ENCODE results near the gene SRSF9. TPM values are rescaled to one million over a fixed set of nuclear protein-coding genes. Genes with fewer than 3 reads are reported as not detected.

The SRSF9 gene
- total RNA-seq, 1 donor from 2014 or later = 255 TPM

GRCh38 chr12:120437735-120438494 lies 31.6 kb downstream of the SRSF9 start, which contains the start of gene COX6A1:
Gene COX6A1, plus strand, starts transcription at chr12:120438113. Its CDS starts 14 bp downstream, at chr12:120438127.
- Mint-ChIP-seq H3K36me3 (ENCODE audit: low read depth, unreplicated experiment) (peaks cover 5% of the 10 kb centered on the region), H3K4me3 (ENCODE audit: unreplicated experiment) (peak within 1 kb of the TSS; percentile 95), H3K27me3 (ENCODE audit: unreplicated experiment) (no peaks in the 10 kb centered on the region), H3K4me1 (ENCODE audit: unreplicated experiment) (peaks cover 4% of the 10 kb centered on the region), H3K27ac (ENCODE audit: unreplicated experiment) (peak within 1 kb of the TSS; percentile 84), H3K9me3 (ENCODE audit: unreplicated experiment) (no peaks in the 10 kb centered on the region)
- peak; percentile 85 for DNase-seq (ENCODE audit: low spot score)
- peak; percentile 25 for TF ChIP-seq CTCF (IDR thresholded peaks at IDR 0.05; ENCODE audit: unreplicated experiment)

GRCh38 chr12:120432772-120433525 lies 36.6 kb downstream of the SRSF9 start:
- Mint-ChIP-seq H3K4me1 (ENCODE audit: unreplicated experiment) (peaks cover 4% of the 10 kb centered on the region), H3K4me3 (ENCODE audit: unreplicated experiment) (no peak overlapping the region), H3K9me3 (ENCODE audit: unreplicated experiment) (no peaks in the 10 kb centered on the region), H3K27me3 (ENCODE audit: unreplicated experiment) (no peaks in the 10 kb centered on the region), H3K27ac (ENCODE audit: unreplicated experiment) (no peak overlapping the region), H3K36me3 (ENCODE audit: low read depth, unreplicated experiment) (no peaks in the 10 kb centered on the region)
- no peak for TF ChIP-seq CTCF (IDR thresholded peaks at IDR 0.05; ENCODE audit: unreplicated experiment)
- DNase-seq (ENCODE audit: low spot score) = no peak

GRCh38 chr12:120429368-120429767 lies 40.2 kb downstream of the SRSF9 start:
- H3K27me3 Mint-ChIP-seq (ENCODE audit: unreplicated experiment) = peaks cover 2% of the 10 kb centered on the region
- no peaks in the 10 kb centered on the region for H3K9me3 Mint-ChIP-seq (ENCODE audit: unreplicated experiment)
- H3K4me1 Mint-ChIP-seq (ENCODE audit: unreplicated experiment) = no peaks in the 10 kb centered on the region
- no peak for DNase-seq (ENCODE audit: low spot score)
- H3K36me3 Mint-ChIP-seq (ENCODE audit: low read depth, unreplicated experiment) = no peaks in the 10 kb centered on the region
- no peak overlapping the region for H3K4me3 Mint-ChIP-seq (ENCODE audit: unreplicated experiment)
- no peak overlapping the region for H3K27ac Mint-ChIP-seq (ENCODE audit: unreplicated experiment)
- TF ChIP-seq CTCF (IDR thresholded peaks at IDR 0.05; ENCODE audit: unreplicated experiment) = no peak

GRCh38 chr12:120428597-120429229 lies 40.8 kb downstream of the SRSF9 start:
- DNase-seq (ENCODE audit: low spot score) = no peak
- peaks cover 2% of the 10 kb centered on the region for H3K27me3 Mint-ChIP-seq (ENCODE audit: unreplicated experiment)
- no peak for TF ChIP-seq CTCF (IDR thresholded peaks at IDR 0.05; ENCODE audit: unreplicated experiment)
- H3K27ac Mint-ChIP-seq (ENCODE audit: unreplicated experiment) = no peak overlapping the region
- no peaks in the 10 kb centered on the region for H3K4me1 Mint-ChIP-seq (ENCODE audit: unreplicated experiment)
- no peaks in the 10 kb centered on the region for H3K9me3 Mint-ChIP-seq (ENCODE audit: unreplicated experiment)
- H3K4me3 Mint-ChIP-seq (ENCODE audit: unreplicated experiment) = no peak overlapping the region
- no peaks in the 10 kb centered on the region for H3K36me3 Mint-ChIP-seq (ENCODE audit: low read depth, unreplicated experiment)
